Renal cortical epithelial cell (primary cell): ENCODE results near the gene SEPTIN14. TPM values are rescaled to one million over a fixed set of nuclear protein-coding genes. Genes with fewer than 3 reads are reported as not detected.
"Not testable (repeated sequence)": the region's sequence is repeated elsewhere in the genome, so short reads cannot be mapped to it uniquely, and the experiment has no call there.

Experiments used
- DNase-seq: peaks from one replicate; pipeline ENCODE4 v3.0.0-alpha.2; 2011; ENCODE audit warnings: low read depth
- total RNA-seq: library from RNA; depleted of rRNA; stranded (reverse); fragments of >200 nt; gene quantifications from 2 replicates; pipeline ENCODE4 v1.2.3, GENCODE V29; 2014

SEPTIN14 gene
- total RNA-seq, result not detected in 2 replicates

DNA sequence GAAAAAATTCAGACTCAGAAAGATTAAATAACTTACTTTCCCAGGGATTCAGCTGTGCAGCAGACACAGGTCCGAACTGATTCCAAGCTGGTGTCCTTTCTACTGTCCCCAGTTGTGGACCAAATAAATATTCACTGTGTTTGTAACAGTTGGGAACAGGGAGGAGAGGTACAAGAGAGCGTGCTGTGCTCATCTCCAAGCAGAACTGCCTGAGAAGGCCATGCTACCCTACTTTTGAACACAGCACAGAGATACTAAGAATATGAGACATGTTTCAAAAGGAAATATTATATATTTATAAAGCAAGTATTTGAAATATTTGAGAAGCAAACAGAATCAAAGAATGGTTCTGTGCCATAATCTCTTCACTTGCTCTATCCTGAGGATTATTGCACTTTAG is at the start of gene SEPTIN14:
Gene SEPTIN14 (minus strand): TSS at position 101 of the 400 bp plus-strand sequence. CDS start 756 bp downstream, outside the sequence.
- DNase-seq, result not testable (repeated sequence)

DNA sequence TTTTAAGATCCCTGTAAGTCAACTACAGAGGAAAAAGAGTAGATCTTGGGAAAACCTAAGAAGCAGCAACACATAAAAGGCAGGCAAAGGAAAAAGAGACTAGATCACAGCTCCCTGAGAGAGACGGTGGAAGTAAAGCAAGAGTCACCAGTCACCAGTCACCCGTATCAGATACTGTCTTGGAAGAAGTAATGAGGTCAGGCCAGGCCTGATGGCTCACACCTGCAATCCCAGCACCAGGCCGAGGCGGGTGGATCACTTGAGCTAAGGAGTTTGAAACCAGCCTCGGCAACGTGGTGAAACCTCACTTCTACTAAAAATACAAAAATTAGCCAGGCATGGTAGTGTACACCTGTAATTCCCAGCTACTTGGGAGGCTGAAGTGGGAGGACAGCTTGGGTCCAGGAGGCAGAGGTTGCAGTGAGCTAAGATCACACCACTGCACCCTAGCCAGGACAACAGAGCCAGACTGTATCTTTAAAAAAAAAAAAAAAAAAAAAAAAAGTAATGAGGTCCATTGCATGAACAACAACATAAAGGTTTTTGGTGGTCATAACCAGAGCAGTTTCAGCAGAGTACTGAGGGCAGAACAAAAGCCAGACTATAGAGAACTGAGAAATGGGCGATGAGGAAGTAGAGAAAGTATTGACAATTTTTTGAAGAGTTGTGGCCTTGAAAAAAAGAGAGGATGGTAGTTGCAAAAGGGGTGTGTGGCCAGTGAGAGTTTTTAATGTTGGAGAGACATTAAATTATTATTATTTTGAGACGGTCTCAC is 41.6 kb upstream of the SEPTIN14 start:
- DNase-seq, result no peak

DNA sequence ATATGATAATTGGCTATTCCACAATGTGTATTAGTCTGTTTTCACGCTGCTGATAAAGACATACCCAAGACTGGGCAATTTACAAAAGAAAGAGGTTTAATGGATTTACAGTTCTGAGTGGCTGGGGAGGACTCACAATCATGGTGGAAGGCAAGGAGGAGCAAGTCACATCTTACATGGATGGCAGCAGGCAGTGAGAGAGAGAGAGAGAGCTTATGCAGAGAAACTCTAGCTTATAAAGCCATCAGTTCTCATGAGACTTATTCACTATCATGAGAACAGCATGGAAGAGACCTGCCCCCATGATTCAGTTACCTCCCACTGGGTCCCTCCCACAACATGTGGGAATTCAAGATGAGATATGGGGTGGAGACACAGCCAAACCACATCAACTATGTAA is 38.5 kb upstream of the SEPTIN14 start:
- not testable (repeated sequence) for DNase-seq

DNA sequence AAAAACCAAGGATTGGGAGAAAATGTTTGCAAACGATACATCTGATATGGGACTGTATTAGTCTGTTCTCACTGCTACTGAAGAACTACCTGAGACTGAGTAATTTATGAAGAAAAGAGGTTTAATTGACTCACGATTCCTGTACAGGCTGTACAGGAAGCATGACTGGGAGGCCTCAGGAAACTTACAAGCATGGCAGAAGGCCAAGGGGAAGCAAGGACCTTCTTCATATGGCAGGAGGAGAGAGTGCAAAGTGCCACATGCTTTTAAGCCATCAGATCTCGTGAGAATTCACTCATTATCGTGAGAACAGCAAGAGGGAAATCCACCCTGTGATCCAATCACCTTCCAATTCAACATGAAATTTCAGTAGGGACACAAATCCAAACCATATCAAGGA is 35.7 kb upstream of the SEPTIN14 start:
- no peak for DNase-seq

DNA sequence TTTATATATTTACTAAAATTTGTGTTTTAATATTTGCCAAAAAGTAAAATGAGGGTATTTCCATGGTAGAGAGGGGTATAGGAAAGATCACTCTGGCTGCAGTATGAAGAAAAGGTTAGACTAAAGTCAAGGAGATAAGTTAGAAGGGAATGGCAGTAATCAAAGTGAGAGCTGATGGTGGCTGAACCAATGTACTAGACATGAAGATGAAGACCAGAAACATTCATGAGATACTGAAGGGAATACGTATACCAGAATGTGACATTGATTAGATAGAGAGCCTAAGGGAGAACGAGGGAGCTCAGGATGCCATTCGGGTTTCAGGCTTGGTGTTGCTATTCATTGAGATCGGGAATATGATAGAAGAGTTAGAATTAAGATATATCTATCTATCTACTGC is 32.5 kb upstream of the SEPTIN14 start:
- DNase-seq, result no peak

DNA sequence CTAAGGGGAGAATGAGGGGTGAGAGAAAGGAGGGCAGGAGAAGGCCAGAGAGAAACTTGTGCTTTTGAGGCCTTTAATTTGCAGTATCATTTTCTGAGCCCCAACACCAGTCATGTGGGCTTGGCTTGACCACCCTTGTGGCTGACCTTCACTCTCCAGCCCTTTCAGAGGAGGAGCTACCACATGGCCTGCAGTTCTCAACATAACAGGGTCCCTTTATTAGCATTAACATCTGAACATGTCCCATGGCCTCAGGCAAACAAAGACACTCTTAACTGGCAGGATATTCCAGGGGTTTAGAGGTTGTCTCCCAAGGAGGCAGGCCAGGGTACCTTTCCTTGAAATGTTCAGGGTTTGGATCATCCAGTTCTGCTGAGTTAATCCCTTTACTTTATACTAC is 31.4 kb upstream of the SEPTIN14 start:
- DNase-seq, result no peak

DNA sequence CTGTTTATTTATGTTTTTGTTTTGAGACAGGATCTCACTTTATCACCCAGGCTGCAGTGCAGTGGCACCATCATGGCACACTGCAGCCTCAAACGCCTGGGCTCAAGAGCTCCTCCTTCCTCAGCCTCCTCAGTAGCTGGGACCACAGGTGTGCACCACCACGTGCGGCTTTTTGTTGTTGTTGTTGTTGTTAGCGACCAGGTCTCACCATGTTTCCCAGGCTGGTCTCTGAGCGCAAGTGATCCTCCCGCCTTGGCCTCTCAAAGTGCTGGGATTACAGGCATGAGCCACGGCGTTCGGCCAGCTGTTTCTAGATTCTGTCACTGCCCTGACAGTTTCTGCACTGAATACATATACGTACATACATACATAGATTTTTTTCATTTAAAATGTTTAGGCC is 25.8 kb upstream of the SEPTIN14 start:
- not testable (repeated sequence) for DNase-seq

DNA sequence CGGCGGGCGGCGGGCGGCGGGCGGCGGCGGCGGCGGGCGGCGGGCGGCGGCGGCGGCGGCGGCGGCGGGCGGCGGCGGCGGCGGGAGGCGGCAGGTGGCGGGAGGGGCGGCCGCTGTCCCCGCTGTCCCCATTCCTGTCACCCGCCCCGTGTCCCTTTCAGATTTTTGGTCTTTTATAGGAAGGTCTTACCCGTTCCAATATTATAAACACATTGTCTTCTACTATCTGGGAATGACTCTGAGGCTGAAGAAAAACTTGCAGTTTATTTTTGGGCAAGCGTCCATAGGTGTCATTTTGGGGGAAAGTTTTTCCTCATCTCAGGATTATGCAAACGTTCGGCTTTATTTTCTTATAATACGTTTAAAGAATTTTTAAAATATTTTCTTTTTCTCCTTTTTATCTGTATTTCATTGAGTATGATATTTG is 25.3 kb upstream of the SEPTIN14 start:
- no peak for DNase-seq

DNA sequence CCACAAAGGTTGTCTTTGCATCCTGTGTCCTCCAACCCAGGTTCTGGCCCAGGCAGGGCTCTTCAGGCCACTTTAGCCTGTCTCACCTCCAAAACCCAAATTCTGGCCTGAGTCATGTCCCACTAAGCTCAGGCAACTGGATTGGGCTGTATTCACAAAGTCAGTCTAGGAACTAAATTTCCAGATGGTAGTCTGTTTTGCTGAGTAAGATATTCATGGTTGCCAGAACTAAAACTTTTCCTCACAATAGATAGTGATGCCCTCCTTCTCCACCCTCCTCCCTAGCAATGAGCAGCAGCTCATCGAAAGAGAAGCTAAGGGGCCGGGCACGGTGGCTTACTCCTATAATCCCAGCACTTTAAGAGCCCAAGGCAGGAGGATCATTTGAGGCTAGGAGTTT is 21.8 kb upstream of the SEPTIN14 start:
- DNase-seq, result no peak

DNA sequence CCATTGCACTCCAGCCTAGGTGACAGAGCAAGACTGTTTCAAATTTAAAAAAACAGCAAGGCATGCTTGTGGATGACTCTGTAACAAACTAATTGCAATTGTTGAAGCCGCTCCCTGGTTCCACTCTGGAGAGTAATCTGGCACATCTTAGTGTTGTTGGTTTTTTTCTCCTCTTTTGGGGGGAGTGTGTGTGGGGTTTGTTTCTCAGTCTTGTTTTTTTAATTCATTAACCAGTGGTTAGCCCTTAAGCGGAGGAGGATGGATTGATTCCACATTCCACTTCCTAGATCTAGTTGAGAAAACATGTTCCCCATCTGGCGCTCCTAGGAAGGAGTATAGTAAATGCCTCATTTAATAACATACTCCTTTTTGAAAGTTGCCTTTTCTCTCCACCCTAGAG is 16.1 kb upstream of the SEPTIN14 start:
- DNase-seq, result peak; percentile 56

DNA sequence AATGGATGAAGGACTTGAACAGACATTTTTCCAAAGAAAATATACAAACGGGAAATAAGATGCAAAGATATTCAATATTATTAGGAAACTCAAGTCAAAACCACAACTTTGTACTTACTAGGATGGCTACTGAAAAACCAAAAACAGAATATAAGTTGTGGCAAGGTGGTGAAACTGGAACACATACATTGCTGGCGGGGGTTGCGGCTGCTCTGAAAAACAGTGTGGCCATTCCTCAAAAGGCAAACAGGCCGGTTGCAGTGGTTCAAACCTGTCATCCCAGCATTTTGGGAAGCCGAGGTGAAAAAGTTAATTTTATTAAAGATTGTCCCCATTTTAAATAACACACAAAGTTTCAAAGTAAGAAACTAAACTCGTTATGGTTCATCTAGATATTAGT is 14.8 kb upstream of the SEPTIN14 start:
- DNase-seq, result no peak

DNA sequence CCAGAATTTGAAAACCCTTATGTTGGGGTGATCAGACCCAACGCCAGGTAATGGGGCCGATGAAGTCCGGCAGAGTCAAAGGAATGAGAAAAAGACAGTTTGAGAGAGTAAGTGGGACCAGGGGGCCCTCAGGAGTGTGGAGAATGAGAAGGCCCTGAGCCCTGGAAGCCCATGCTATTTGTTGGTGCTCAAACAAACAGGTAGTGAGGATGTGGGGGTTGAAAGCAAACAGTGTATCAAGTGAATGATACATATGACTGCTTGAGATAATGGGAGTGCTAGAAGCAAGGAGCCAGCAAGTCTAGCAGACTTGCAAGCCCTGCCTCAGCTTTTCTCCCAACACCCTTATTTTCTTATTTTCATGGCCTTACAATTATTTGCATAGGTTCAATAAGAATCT is 11.2 kb upstream of the SEPTIN14 start:
- DNase-seq, result no peak

DNA sequence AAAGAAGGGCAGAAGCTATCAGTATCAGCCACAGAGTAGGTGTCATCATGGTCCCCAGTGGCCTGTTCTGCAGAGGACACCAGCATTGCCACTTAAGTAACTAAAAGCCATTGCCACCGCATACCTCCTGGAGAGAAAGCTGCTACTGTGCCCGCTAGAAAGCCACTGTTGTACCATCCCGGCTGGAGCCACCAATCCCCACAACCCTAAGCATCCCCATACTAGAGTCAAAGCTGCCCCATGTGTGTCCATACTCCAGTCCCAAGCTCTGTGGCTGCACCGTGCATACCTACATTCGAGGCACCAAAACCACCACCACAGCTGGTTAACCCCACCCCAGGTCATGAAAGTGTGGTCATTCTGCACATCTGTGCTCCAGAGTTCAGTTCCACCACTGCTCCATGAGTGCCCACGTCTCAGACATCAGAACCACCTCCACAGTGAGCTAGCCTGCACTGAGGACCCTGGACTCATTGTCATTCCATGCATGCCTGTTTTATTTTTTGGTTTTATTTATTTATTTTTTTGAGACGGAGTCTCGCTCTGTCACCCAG is 9.5 kb upstream of the SEPTIN14 start:
- no peak for DNase-seq

DNA sequence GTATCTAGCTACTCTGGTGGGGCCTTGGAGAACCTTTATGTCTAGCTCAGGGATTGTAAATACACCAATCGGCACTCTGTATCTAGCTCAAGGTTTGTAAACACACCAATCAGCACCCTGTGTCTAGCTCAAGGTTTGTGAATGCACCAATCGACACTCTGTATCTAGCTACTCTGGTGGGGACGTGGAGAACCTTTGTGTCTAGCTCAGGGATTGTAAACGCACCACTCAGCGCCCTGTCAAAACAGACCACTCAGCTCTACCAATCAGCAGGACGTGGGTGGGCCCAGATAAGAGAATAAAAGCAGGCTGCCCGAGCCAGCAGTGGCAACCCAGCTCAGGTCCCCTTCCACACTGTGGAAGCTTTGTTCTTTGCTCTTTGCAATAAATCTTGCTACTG is 6.4 kb upstream of the SEPTIN14 start:
- DNase-seq, result not testable (repeated sequence)

DNA sequence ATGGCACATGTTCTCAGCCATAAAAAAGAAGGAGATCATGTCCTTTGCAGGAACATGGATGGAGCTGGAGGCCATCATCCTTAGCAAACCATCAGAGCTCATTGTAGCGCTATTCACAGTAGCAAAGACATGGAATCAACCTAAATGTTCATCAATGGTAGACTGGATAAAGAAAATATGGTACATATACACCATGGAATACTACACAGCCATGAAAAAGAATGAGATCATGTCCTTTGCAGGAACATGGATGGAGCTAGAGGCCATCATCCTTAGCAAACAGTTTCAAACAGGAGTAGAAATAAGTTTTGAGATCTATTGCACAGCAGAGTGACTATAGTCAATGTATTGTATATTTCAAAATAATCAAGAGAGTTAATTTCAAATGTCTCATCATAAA is 17.4 kb downstream of the SEPTIN14 start:
- not testable (repeated sequence) for DNase-seq

DNA sequence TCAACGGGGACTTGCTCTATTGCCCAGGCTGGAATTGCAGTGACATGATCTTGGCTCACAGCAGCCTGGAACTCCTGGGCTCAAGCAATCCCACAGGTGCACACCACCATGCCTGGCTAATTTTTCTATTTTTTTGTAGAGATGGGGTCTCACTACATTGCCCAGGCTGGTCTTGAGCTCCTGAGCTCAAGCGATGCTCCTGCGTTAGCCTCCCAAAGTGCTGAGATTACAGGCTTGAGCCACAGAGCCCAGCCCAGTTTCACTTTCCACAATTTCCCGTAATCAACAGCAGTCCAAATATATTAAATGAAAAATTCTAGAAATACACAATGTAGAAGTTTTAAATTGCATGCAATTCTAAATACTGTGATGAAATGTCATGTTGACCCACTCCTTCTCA is 24.0 kb downstream of the SEPTIN14 start:
- DNase-seq, result no peak

DNA sequence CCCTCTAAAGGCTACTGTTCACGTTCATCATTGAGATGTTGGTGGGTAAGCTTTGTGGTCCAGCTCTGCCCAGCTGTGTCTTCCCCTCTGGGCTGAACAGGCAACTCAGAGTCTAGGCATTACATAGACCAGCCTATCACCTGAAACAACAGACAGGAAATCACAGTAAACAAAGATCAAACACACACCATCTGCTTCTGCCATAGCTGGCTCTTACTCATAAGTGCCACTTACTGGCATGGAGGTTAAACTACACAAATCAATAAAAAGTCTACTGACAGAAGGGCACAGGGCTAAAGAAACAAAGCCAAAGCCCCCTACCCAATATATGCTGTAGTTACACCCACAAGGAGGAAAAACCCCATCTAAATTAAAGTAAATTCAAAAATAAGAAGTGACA is 35.0 kb downstream of the SEPTIN14 start:
- no peak for DNase-seq

DNA sequence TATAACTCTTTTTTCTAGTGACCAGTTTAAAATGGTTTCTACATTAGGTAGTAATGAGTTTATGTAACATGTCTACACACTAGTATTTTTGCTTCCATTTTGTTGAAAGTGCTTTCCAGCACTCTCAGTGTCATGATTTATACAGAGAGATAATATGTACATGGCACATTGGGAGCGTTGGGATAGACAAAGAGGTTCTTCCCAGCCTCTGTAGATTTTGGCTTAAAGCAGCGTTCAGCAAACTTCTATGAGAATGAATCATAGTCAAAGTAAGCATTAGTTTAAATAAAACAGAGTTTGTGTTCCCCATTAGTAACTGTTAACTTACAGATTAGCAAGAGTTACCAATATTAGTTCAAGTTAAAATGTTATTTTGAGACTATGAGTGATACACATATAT is 43.9 kb downstream of the SEPTIN14 start:
- DNase-seq, result no peak

DNA sequence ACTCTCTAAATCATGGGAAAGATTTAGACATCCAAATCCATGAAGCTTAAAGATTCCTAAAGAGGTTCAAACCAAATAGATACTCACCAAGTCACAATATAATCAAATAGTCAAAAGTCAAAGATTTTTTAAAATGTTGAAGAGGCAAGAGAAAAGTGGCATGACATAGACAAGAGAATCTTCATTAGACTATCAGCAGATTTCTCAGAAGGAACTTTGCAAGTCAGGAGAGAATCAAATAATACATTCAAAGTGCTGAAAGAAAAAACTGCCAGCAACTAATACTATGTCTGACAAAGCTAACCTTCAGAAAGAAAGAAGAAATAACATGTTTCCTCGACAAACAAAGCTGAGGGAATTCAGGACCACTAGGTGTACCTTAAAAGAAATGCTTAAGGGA is 65.3 kb downstream of the SEPTIN14 start:
- DNase-seq, result not testable (repeated sequence)

DNA sequence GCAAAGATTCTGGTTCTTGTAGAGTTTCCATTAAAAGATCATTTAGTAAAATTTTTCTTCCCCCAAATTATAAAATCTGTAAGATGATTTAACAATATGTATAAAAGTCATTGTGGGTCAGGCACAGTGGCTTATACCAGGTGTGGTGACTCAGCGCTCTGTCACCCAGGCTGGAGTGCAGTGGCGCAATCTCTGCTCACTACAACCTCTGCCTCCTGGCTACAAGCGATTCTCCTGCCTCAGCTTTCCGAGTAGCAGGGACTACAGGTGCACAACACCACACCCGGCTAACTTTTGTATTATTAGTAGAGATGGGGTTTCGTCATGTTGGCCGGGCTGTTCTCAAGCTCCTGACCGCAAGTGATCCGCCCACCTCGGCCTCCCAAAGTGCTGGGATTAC is 68.0 kb downstream of the SEPTIN14 start:
- DNase-seq, result no peak

DNA sequence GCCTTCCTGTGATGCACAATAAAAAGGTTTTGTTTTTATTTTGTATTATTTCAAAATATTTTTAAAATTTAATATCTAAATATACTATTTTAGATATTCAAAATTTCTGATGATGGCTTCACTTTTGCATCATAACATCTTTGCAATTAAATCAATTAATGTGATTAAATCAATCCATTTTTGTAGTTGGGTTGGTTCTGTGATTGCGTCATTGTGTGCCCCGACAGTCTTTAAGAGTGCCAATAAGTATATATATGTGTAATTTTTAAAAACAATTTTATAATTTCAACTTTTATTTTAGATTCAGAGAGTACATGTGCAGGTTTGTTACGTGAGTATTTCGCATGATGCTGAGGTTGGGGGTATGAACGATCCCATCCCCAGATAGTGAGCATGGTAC is 70.5 kb downstream of the SEPTIN14 start:
- DNase-seq, result no peak

DNA sequence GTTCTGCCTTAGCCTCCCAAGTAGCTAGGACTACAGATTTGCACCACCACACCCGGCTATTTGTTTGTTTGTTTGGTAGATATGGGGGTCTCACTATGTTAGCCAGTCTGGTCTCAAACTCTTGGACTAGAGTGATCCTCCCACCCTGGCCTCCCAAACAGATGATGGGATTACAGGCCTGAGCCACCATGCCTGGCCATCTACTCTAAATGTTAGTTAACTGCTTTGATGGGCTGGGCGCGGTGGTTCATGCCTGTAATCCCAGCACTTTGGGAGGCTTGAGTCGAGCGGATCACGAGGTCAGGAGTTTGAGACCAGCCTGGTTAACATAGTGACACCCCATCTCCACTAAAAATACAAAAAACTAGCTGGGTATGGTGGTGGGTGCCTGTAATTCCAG is 74.8 kb downstream of the SEPTIN14 start:
- no peak for DNase-seq

DNA sequence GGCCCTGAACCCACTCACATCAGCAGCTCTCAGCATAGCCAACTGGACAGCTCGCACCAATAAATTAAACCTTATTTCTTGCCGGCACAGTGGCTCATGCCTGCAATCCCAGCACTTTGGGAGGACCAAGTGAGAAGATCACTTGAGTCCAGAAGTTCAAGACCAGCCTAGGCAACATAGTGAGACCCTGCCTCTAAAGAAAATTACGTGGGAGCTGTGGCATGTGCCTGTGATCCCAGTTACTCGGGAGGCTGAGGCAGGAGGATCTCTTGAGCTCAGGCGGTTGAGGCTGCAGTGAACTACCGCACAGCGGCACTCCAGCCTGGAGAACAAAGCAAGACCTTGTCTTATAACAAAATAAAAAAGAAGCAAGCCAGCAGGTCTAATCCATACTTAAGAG is 75.7 kb downstream of the SEPTIN14 start:
- no peak for DNase-seq

DNA sequence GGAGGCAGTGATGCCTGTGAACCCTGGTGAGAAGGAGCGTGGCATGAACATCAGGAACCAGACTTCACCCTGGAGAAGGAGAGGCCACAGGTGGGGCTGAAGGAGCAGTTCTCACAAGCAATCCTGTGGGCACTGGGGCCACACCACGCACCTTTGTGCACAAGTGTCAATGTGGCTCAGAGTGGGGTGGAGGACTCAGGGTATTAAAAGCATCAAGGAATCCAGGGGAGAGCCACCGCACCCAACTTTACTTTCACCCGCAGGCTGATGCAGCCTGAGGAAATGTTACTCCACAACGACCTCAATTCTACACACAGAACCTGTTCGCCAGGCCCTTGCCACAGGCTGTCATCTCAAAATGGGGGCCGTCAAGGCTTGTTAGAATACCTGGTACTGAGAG is 77.1 kb downstream of the SEPTIN14 start:
- DNase-seq, result not testable (repeated sequence)
